ENCODE data around the gene WWTR1. TPM values are rescaled to one million over a fixed set of nuclear protein-coding genes. Genes with fewer than 3 reads are reported as not detected.

The WWTR1 gene
- total RNA-seq, 2 donors from 2014 or later = 17.3 to 18.5 TPM

DNA sequence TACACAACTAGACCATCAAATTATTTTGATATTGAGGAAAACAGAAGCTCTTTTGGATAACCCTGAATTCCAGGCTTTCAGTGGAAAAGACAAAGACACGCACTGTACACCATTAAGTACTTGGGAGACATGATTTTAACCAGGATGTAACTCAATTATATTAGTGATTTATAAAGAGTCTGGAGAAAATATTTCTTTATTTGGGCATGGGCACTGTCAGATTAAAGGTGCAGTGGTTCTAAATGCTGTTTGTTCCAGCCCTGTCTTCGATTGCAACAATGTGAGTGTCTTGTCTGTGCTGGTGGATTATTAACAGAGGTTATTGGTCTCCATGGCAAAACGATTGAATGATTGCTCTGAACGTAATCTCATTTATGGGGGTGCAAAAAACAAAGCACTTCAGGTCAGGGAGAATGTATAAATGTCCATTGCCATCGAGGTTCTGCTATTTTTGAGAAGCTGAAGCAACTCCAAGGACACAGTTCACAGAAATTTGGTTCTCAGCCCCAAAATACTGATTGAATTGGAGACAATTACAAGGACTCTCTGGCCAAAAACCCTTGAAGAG is 183.5 kb downstream of the WWTR1 start, which contains the start of gene TM4SF4:
Gene TM4SF4, plus strand, starts transcription at position 448 of the 568 bp plus-strand sequence. CDS start 181 bp downstream, outside the sequence.
- no peak within 1 kb of the TSS for H3K4me3 Mint-ChIP-seq
- no peaks in the 10 kb centered on the region for H3K9me3 ChIP-seq (ENCODE audit: control insufficient read depth, low read length)
- no peak within 1 kb of the TSS for H3K27ac ChIP-seq (ENCODE audit: low read depth, low read length)
- H3K27ac Mint-ChIP-seq = no peak within 1 kb of the TSS
- no peaks in the 10 kb centered on the region for H3K36me3 Mint-ChIP-seq (ENCODE audit: low read depth)
- H3K4me3 ChIP-seq (ENCODE audit: low read length) = no peak within 1 kb of the TSS
- H3K9ac ChIP-seq (ENCODE audit: extremely low read depth, low read length, poor library complexity, severe bottlenecking) = no peak within 1 kb of the TSS
- no peaks in the 10 kb centered on the region for H3K36me3 ChIP-seq (ENCODE audit: control insufficient read depth, insufficient read depth, low read length)
- H3K27me3 ChIP-seq (ENCODE audit: control insufficient read depth, insufficient read depth, low read length, poor library complexity, severe bottlenecking) = no peaks in the 10 kb centered on the region
- no peak for DNase-seq
- TF ChIP-seq, protein P1, sequence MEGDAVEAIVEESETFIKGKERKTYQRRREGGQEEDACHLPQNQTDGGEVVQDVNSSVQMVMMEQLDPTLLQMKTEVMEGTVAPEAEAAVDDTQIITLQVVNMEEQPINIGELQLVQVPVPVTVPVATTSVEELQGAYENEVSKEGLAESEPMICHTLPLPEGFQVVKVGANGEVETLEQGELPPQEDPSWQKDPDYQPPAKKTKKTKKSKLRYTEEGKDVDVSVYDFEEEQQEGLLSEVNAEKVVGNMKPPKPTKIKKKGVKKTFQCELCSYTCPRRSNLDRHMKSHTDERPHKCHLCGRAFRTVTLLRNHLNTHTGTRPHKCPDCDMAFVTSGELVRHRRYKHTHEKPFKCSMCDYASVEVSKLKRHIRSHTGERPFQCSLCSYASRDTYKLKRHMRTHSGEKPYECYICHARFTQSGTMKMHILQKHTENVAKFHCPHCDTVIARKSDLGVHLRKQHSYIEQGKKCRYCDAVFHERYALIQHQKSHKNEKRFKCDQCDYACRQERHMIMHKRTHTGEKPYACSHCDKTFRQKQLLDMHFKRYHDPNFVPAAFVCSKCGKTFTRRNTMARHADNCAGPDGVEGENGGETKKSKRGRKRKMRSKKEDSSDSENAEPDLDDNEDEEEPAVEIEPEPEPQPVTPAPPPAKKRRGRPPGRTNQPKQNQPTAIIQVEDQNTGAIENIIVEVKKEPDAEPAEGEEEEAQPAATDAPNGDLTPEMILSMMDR (conservative IDR thresholded peaks at IDR 0.05) = no peak
- H3K9me3 Mint-ChIP-seq = no peaks in the 10 kb centered on the region
- no peaks in the 10 kb centered on the region for H3K4me1 ChIP-seq (ENCODE audit: control insufficient read depth, insufficient read depth, low read length)
- WGBS, 2 experiments (ENCODE audit: insufficient coverage in 1 of 2, insufficient read length in 1 of 2) = 91 to 93% methylated on average over 5 of the region's 5 CpGs
- peaks cover 4% of the 10 kb centered on the region for H3K4me1 Mint-ChIP-seq
- H3K27me3 Mint-ChIP-seq (ENCODE audit: insufficient read depth) = no peaks in the 10 kb centered on the region

DNA sequence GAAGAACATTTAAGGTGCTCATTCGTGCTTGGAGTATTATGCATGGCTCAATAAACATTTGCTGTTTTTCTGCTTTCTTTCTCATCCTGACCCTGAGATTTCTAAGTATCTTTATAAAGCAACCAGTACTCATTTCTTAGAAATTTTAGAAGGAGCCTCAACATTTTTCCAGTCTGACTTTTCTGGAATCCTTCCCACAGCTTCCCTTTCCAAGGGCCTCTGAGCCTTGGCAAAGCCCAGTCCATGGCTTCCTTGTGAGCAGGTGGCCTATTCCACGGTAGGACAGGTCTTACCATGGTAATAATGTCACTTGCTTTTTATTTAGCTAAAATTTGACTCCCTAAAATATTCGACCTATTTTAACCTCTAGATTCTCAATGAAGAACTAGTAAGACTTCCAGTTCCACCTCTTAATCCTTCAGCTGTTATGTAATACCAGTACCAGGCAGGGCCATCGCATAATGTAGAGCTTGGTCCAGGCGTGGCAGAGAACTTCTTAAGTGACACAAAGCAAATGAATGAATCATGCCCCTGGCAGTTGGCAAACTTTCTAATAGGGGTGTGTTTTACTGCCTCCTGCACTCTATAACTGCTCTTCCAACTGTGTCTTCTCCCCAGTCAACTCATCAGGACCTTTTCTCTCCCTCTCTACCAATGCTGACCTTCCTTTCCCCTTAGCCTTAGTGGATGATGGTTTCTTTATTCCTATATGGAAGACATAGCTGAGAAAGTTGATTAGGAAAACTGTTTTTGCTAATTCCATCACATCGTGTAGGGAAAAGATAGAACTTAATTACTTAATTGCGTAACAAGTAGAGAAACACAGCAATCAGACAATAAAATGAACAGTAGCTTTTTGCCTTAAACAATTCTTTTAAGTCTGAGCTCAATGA is 184.2 kb downstream of the WWTR1 start:
- no peak overlapping the region for H3K27ac Mint-ChIP-seq
- H3K4me1 ChIP-seq (ENCODE audit: control insufficient read depth, insufficient read depth, low read length) = no peaks in the 10 kb centered on the region
- TF ChIP-seq, protein P1 (conservative IDR thresholded peaks at IDR 0.05) = no peak

DNA sequence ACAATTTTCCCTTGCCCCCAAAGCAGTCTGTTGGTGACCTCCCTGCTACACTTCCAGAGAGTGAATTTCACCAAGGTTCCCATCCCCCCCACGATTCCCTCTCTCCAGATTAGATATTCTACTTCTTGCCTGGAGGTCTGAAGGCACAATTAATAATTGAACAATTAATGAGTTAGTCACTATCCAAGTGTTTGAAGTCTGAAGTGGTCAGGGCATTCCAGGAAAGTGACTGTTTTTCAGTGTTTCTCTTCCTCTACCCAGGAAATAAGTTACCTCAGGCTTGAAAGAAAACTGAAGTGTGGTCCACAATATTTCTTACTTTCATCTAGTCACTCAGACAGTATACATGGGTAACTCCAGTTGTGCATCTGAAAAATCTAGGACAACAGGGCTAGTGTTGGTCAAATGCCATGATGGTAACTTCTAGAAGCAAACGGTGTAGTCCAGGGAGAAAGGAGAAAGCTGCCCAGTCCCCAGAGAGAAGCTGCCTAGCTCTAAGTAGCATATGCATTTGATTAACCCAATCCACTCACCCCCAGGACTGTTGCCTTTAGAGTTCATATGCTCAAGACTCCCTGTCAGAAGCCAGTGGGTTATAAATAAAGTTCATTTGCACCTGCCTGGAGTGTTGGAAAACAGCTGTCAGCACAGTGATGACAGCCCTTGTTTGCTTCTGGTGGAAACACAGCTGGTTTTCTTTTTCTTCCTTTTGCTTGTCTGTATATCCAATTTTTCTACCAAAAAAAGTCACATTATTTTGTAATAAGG is 185.6 kb downstream of the WWTR1 start:
- no peaks in the 10 kb centered on the region for H3K9me3 ChIP-seq (ENCODE audit: control insufficient read depth, low read length)
- H3K27ac ChIP-seq (ENCODE audit: low read depth, low read length) = no peak overlapping the region
- H3K36me3 Mint-ChIP-seq (ENCODE audit: low read depth) = no peaks in the 10 kb centered on the region
- peaks cover 4% of the 10 kb centered on the region for H3K4me1 Mint-ChIP-seq
- no peak overlapping the region for H3K27ac Mint-ChIP-seq
- no peaks in the 10 kb centered on the region for H3K27me3 ChIP-seq (ENCODE audit: control insufficient read depth, insufficient read depth, low read length, poor library complexity, severe bottlenecking)
- H3K9me3 Mint-ChIP-seq = no peaks in the 10 kb centered on the region
- H3K27me3 Mint-ChIP-seq (ENCODE audit: insufficient read depth) = no peaks in the 10 kb centered on the region
- H3K36me3 ChIP-seq (ENCODE audit: control insufficient read depth, insufficient read depth, low read length) = no peaks in the 10 kb centered on the region
- 50 to 86% methylated on average over 1 to 2 of the region's 2 CpGs for WGBS, 2 experiments (ENCODE audit: insufficient coverage in 1 of 2, insufficient read length in 1 of 2)
- DNase-seq = no peak
- no peaks in the 10 kb centered on the region for H3K4me1 ChIP-seq (ENCODE audit: control insufficient read depth, insufficient read depth, low read length)
- TF ChIP-seq, protein P1 (conservative IDR thresholded peaks at IDR 0.05) = no peak
- no peak overlapping the region for H3K4me3 Mint-ChIP-seq
- no peak overlapping the region for H3K4me3 ChIP-seq (ENCODE audit: low read length)
- no peak overlapping the region for H3K9ac ChIP-seq (ENCODE audit: extremely low read depth, low read length, poor library complexity, severe bottlenecking)

More for the DNA sequence above, 184.2 kb downstream of the WWTR1 start:
- H3K36me3 Mint-ChIP-seq (ENCODE audit: low read depth) = no peaks in the 10 kb centered on the region
- H3K27me3 Mint-ChIP-seq (ENCODE audit: insufficient read depth) = no peaks in the 10 kb centered on the region
- no peak overlapping the region for H3K4me3 ChIP-seq (ENCODE audit: low read length)
- peaks cover 4% of the 10 kb centered on the region for H3K4me1 Mint-ChIP-seq
- H3K27me3 ChIP-seq (ENCODE audit: control insufficient read depth, insufficient read depth, low read length, poor library complexity, severe bottlenecking) = no peaks in the 10 kb centered on the region
- H3K27ac ChIP-seq (ENCODE audit: low read depth, low read length) = no peak overlapping the region
- no peak overlapping the region for H3K9ac ChIP-seq (ENCODE audit: extremely low read depth, low read length, poor library complexity, severe bottlenecking)
- no peaks in the 10 kb centered on the region for H3K9me3 ChIP-seq (ENCODE audit: control insufficient read depth, low read length)
- H3K9me3 Mint-ChIP-seq = no peaks in the 10 kb centered on the region
- no peaks in the 10 kb centered on the region for H3K36me3 ChIP-seq (ENCODE audit: control insufficient read depth, insufficient read depth, low read length)
- WGBS, 2 experiments (ENCODE audit: insufficient coverage in 1 of 2, insufficient read length in 1 of 2) = 89 to 94% methylated on average over 6 to 7 of the region's 7 CpGs
- H3K4me3 Mint-ChIP-seq = no peak overlapping the region
- no peak for DNase-seq

All from endodermal cell (in vitro differentiated cells).